VCaP (cell line): Measurements from ENCODE around the gene C3orf18.
A peak's percentile ranks its signal among the peaks of the same experiment; 100 is the strongest.

Source experiments
- H3K27ac ChIP-seq: fragments of 450-650 bp; 2 replicates; pipeline ENCODE4 v1.5.1; 2017
- CTCF ChIP-seq: fragments of 450-650 bp; conservative IDR thresholded peaks from 2 replicates; pipeline ENCODE4 v1.5.1; 2017; ENCODE audit warnings: mild to moderate bottlenecking, moderate library complexity

C3orf18 gene

GRCh38 chr3:50545781-50546180 lies 21.8 kb downstream of the C3orf18 start:
- TF ChIP-seq CTCF, result no peak
- no peak overlapping the region for H3K27ac ChIP-seq

GRCh38 chr3:50542177-50543034 lies 25.1 kb downstream of the C3orf18 start:
- TF ChIP-seq CTCF, result peak; percentile 96
- H3K27ac ChIP-seq, result no peak overlapping the region

GRCh38 chr3:50539356-50540286 lies 27.9 kb downstream of the C3orf18 start:
- TF ChIP-seq CTCF, result no peak
- H3K27ac ChIP-seq, result no peak overlapping the region

- no peak for TF ChIP-seq CTCF
- H3K27ac ChIP-seq, result no peak overlapping the region
Observed at GRCh38 chr3:50537421-50538129, 30.0 kb downstream of the C3orf18 start.

GRCh38 chr3:50536471-50537180 lies 30.9 kb downstream of the C3orf18 start:
- TF ChIP-seq CTCF, result no peak
- no peak overlapping the region for H3K27ac ChIP-seq

- no peak for TF ChIP-seq CTCF
- no peak overlapping the region for H3K27ac ChIP-seq
Observed at GRCh38 chr3:50534681-50535330, 32.7 kb downstream of the C3orf18 start.
